Measurements from ENCODE around the gene PPP1R12C.

- TF ChIP-seq YY1 (IDR thresholded peaks at IDR 0.05; ENCODE audit: insufficient read depth, insufficient read length), result no peak
- TF ChIP-seq SUZ12 (IDR thresholded peaks at IDR 0.05; ENCODE audit: extremely low read depth, insufficient read depth, insufficient read length), result no peak
Observed at GRCh38 chr19:55085923-55086715, 31.3 kb downstream of the PPP1R12C start.
